Activated CD4-positive, alpha-beta memory T cell treated with anti-CD3 and anti-CD28 coated beads, Interleukin-2, amount 10 ng/mL, durations not matched to agents 7 days and 5 days (primary cell): ENCODE measurements around the gene C1orf52. TPM values are rescaled to one million over a fixed set of nuclear protein-coding genes. Genes with fewer than 3 reads are reported as not detected.

ENCODE experiments used
- CTCF ChIA-PET: fragments of 350-600 bp; sonication (Branson Sonifier 250); formaldehyde crosslinking; loops from one replicate; lab custom pipeline; 2021; ENCODE audit warnings: antibody characterized with exemption, inconsistent platforms; lab: Charles Lee
- POLR2A ChIA-PET: fragments of 350-600 bp; sonication (Branson Sonifier 250); formaldehyde crosslinking; loops from one replicate; lab custom pipeline; 2021; ENCODE audit warnings: antibody characterized with exemption; lab: Charles Lee
- DNase-seq: peaks from one replicate; pipeline ENCODE4 v3.0.0-alpha.2; 2020
- H3K27ac Mint-ChIP-seq: one replicate; pipeline ENCODE4 v1.8.0; 2021; ENCODE audit warnings: mild to moderate bottlenecking, mixed read lengths
- H3K27me3 Mint-ChIP-seq: one replicate; pipeline ENCODE4 v1.8.0; 2021; ENCODE audit warnings: mixed read lengths
- H3K36me3 Mint-ChIP-seq: one replicate; pipeline ENCODE4 v1.8.0; 2021; ENCODE audit warnings: low read depth, mixed read lengths
- H3K4me1 Mint-ChIP-seq: one replicate; pipeline ENCODE4 v1.8.0; 2021; ENCODE audit warnings: mixed read lengths
- H3K4me3 Mint-ChIP-seq: one replicate; pipeline ENCODE4 v1.8.0; 2021; ENCODE audit warnings: mild to moderate bottlenecking, mixed read lengths
- H3K9me3 Mint-ChIP-seq: one replicate; pipeline ENCODE4 v1.8.0; 2021; ENCODE audit warnings: mixed read lengths
- total RNA-seq, 2 experiments: library from RNA; stranded (reverse); gene quantifications; one replicate each; pipeline ENCODE4 v1.2.3, GENCODE V29; 2021

C1orf52 gene
- total RNA-seq, 2 experiments from 2014 or later, result 21.4 to 22.6 TPM

DNA sequence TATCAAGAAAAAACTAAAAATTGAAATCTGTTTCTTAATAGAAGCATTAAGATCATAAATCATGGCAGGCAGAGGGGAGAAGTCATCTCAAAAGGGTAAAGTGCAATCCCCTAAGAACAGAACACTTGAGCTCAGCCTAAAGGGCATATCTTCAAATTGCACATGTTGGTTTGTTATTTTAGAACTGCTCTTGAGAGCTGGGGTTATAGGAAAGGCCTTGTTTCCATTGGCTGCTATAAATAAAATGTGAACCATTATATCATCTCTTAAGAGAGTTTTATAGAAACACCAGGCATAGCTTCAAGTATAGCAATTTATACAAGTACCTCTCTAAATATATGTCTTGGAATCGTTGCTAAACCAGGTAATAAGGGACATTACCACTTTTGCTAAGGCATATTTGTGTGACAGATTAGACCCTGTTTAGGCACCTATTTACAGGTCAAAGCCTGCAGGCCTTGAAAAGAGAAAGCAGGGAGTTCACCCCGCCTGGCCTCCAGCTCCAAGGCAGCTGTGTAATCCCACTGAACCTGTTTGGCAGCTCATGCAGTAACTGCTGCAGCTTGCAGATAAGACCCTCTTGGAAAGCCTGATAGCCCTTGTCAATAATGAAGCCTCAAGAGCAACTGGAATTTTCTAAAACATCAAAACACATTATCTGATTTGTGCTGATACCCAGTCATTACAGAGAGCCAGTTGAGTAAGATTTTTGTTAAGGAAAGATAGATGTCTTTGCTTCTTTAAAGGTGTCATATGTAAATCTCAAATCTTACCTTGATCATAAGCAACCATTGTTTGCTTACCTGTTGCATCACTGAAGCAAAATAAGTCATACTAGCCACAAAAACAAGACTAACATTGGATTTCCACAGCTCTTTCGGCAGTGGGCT, 34.5 kb downstream of the C1orf52 start:
- H3K27me3 Mint-ChIP-seq, result peaks cover 19% of the 10 kb centered on the region
- DNase-seq, result no peak
- ChIA-PET CTCF (interaction anchor here (2.2 kb wide), 1 partner anchor 30 kb away, joined by 7 read pairs; no protein-coding TSS in a partner anchor), POLR2A (no interaction called here)
- no peaks in the 10 kb centered on the region for H3K36me3 Mint-ChIP-seq
- no peaks in the 10 kb centered on the region for H3K9me3 Mint-ChIP-seq
- H3K4me1 Mint-ChIP-seq, result no peaks in the 10 kb centered on the region
- no peak overlapping the region for H3K4me3 Mint-ChIP-seq
- no peak overlapping the region for H3K27ac Mint-ChIP-seq

GRCh38 chr1:85224295-85224694, 35.2 kb downstream of the C1orf52 start:
- Mint-ChIP-seq H3K4me1 (no peaks in the 10 kb centered on the region), H3K27ac (no peak overlapping the region), H3K27me3 (peaks cover 23% of the 10 kb centered on the region), H3K4me3 (no peak overlapping the region), H3K9me3 (no peaks in the 10 kb centered on the region), H3K36me3 (no peaks in the 10 kb centered on the region)
- CTCF ChIA-PET, result interaction anchor here (2.2 kb wide), 1 partner anchor 30 kb away, joined by 7 read pairs; no protein-coding TSS in a partner anchor
- POLR2A ChIA-PET, result no interaction called here
- DNase-seq, result no peak

- no peak overlapping the region for H3K4me3 Mint-ChIP-seq
- H3K9me3 Mint-ChIP-seq, result no peaks in the 10 kb centered on the region
- H3K27me3 Mint-ChIP-seq, result peaks cover 23% of the 10 kb centered on the region
- H3K36me3 Mint-ChIP-seq, result no peaks in the 10 kb centered on the region
- H3K4me1 Mint-ChIP-seq, result no peaks in the 10 kb centered on the region
- ChIA-PET POLR2A (no interaction called here), CTCF (interaction anchor here (2.2 kb wide), 1 partner anchor 31 kb away, joined by 7 read pairs; no protein-coding TSS in a partner anchor)
- no peak for DNase-seq
- no peak overlapping the region for H3K27ac Mint-ChIP-seq
Observed at GRCh38 chr1:85223334-85223733, 36.1 kb downstream of the C1orf52 start.

- H3K4me1 Mint-ChIP-seq, result no peaks in the 10 kb centered on the region
- ChIA-PET POLR2A (no interaction called here), CTCF (no interaction called here)
- H3K36me3 Mint-ChIP-seq, result no peaks in the 10 kb centered on the region
- no peak overlapping the region for H3K4me3 Mint-ChIP-seq
- no peak overlapping the region for H3K27ac Mint-ChIP-seq
- no peaks in the 10 kb centered on the region for H3K9me3 Mint-ChIP-seq
- peaks cover 28% of the 10 kb centered on the region for H3K27me3 Mint-ChIP-seq
- DNase-seq, result no peak
Observed at GRCh38 chr1:85220756-85221201, 38.7 kb downstream of the C1orf52 start.

DNA sequence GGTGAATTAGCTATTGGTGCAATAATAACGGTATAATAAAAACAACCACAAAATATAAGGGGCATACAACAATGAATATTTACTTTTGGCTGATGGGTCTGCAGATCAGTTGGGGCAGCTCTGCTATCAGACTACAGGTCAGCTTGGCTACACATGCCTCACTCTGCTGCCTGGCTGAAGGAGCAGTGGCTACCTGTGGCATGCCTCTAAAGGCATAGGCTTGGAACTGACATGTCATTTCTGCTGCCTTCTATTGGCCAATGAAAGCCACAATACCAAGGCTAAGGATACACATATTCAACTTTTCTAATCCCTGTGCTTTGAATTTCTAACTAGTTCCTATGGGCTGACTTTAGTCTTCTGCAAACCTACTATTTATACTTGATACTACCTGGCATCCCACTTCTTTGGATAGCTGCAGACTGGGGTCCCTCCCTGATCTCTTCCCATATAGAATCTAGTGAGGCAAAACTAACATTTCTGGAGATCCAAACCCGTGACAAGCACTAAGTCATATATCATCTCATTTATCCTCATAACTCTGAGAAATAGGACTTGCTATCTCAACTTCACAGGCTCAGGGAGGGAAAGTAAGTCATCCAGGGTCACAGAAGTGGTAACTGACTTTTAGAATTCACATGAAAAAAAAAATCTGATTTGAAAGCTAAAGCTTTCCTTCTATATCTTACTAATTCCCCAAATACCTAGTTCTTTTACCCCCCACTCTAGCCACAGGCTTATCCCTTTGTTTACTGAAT, 39.4 kb downstream of the C1orf52 start:
- DNase-seq, result no peak
- Mint-ChIP-seq H3K36me3 (no peaks in the 10 kb centered on the region), H3K27ac (no peak overlapping the region), H3K27me3 (peaks cover 33% of the 10 kb centered on the region), H3K9me3 (no peaks in the 10 kb centered on the region), H3K4me1 (no peaks in the 10 kb centered on the region), H3K4me3 (no peak overlapping the region)
- ChIA-PET CTCF (no interaction called here), POLR2A (no interaction called here)

DNA sequence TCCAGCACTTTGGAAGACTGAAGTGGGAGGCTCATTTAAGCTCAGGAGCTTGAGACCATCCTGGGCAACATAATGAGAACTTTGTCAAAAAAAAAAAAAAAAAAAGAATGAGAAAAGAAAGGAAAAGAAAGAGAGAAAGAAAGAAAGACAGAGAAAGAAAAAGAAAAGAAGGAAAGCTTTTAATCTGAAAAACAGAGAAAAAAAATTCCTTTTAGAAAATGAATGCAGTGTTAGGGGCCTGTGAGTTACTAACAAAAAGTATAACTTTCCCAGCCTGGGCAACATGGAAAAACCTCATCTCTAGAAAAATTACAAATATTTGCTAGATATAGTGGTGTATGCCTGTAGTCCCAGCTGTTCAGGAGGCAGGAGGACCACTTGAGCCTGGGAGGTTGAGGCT, 42.8 kb downstream of the C1orf52 start:
- Mint-ChIP-seq H3K36me3 (no peaks in the 10 kb centered on the region), H3K27me3 (peaks cover 38% of the 10 kb centered on the region), H3K9me3 (no peaks in the 10 kb centered on the region), H3K4me3 (no peak overlapping the region), H3K4me1 (no peaks in the 10 kb centered on the region), H3K27ac (no peak overlapping the region)
- DNase-seq, result no peak
- ChIA-PET POLR2A (no interaction called here), CTCF (interaction anchor here (1.9 kb wide), 1 partner anchor 43 kb away, joined by 5 read pairs; the partner anchor contains the start of gene C1orf52)

GRCh38 chr1:85214654-85215053, 44.8 kb downstream of the C1orf52 start:
- no peaks in the 10 kb centered on the region for H3K36me3 Mint-ChIP-seq
- H3K9me3 Mint-ChIP-seq, result no peaks in the 10 kb centered on the region
- DNase-seq, result no peak
- no peak overlapping the region for H3K27ac Mint-ChIP-seq
- H3K4me1 Mint-ChIP-seq, result no peaks in the 10 kb centered on the region
- peaks cover 34% of the 10 kb centered on the region for H3K27me3 Mint-ChIP-seq
- POLR2A ChIA-PET, result interaction anchor here (1.4 kb wide), 1 partner anchor 270 kb away, joined by 3 read pairs; no protein-coding TSS in a partner anchor
- CTCF ChIA-PET, result interaction anchor here (1.9 kb wide), 1 partner anchor 45 kb away, joined by 5 read pairs; the partner anchor contains the start of gene C1orf52
- no peak overlapping the region for H3K4me3 Mint-ChIP-seq

GRCh38 chr1:85208488-85208887, 51.0 kb downstream of the C1orf52 start:
- no peaks in the 10 kb centered on the region for H3K36me3 Mint-ChIP-seq
- ChIA-PET CTCF (no interaction called here), POLR2A (no interaction called here)
- peaks cover 49% of the 10 kb centered on the region for H3K27me3 Mint-ChIP-seq
- H3K27ac Mint-ChIP-seq, result no peak overlapping the region
- no peak for DNase-seq
- H3K4me1 Mint-ChIP-seq, result no peaks in the 10 kb centered on the region
- no peak overlapping the region for H3K4me3 Mint-ChIP-seq
- no peaks in the 10 kb centered on the region for H3K9me3 Mint-ChIP-seq

DNA sequence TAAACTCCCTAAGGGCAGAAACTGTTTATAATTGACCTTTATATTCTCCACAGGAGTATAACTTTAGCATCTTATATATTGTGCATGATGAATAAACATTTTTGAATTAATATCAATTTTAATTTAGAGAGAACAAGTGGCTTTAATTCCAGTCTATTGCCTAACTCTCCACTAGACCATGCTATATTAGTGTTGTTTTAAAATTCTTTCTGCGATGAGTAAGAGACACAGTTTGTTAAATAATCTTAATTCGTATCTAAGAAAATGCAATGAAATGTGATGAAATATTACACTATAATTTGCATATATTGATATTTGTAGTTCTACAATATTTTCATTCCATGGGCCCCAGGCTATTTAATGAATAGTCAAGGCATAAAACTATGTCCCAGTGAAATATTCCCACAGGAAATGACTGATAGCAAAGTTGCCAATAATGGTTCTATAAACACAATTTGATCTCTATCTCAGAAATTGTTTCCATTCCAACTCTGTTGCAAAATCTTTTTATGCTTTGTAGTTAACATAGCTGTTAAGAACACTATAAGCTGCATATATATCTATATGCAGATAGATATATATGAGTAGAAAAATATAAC, 55.8 kb downstream of the C1orf52 start:
- no peaks in the 10 kb centered on the region for H3K36me3 Mint-ChIP-seq
- ChIA-PET POLR2A (no interaction called here), CTCF (no interaction called here)
- H3K9me3 Mint-ChIP-seq, result no peaks in the 10 kb centered on the region
- peaks cover 18% of the 10 kb centered on the region for H3K4me1 Mint-ChIP-seq
- DNase-seq, result no peak
- no peak overlapping the region for H3K27ac Mint-ChIP-seq
- H3K4me3 Mint-ChIP-seq, result no peak overlapping the region
- H3K27me3 Mint-ChIP-seq, result peaks cover 51% of the 10 kb centered on the region

DNA sequence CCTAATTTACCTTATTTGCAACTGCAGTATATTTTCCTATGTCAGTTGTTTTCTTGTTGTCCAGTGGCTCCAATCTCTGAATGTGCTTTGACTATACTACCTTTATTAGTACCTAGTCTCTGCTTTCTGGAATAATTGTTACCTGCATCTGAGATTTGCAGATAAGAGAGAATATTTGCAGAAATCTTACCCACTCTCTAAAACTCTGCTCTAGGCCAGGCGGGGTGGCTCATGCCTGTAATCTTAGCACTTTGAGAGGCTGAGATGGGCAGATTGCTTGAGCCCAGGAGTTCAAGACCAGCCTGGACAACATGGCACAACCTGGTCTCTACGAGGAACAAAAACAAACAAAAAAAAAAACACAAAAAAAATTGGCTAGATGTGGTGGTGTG, 56.6 kb downstream of the C1orf52 start:
- DNase-seq, result no peak
- CTCF ChIA-PET, result no interaction called here
- Mint-ChIP-seq H3K27ac (no peak overlapping the region), H3K4me3 (no peak overlapping the region), H3K9me3 (no peaks in the 10 kb centered on the region), H3K27me3 (peaks cover 43% of the 10 kb centered on the region), H3K36me3 (no peaks in the 10 kb centered on the region), H3K4me1 (peaks cover 18% of the 10 kb centered on the region)
- POLR2A ChIA-PET, result no interaction called here

GRCh38 chr1:85202092-85202863, 57.2 kb downstream of the C1orf52 start:
- Mint-ChIP-seq H3K4me1 (peaks cover 18% of the 10 kb centered on the region), H3K36me3 (no peaks in the 10 kb centered on the region), H3K9me3 (no peaks in the 10 kb centered on the region), H3K27me3 (peaks cover 39% of the 10 kb centered on the region), H3K4me3 (peak overlapping the region; percentile 92), H3K27ac (peak overlapping the region; percentile 77)
- DNase-seq, result no peak
- CTCF ChIA-PET, result interaction anchor here (1.6 kb wide), 1 partner anchor 52 kb away, joined by 7 read pairs; no protein-coding TSS in a partner anchor
- POLR2A ChIA-PET, result interaction anchor here (1.0 kb wide), 1 partner anchor 57 kb away, joined by 3 read pairs; the partner anchor contains the start of gene C1orf52
